NCI-H345 treated with DMSO at 0.1 percent for 48 hours (cell line): ENCODE data around the gene RNF144A.
"Not testable (repeated sequence)": the region's sequence is repeated elsewhere in the genome, so short reads cannot be mapped to it uniquely, and the experiment has no call there.

Experiments
- DNase-seq: peaks from one replicate; lab custom pipeline; 2025; ENCODE audit not compliant: unreplicated experiment; lab: John Stamatoyannopoulos, UW

The RNF144A gene

GRCh38 chr2:6927753-6928152 is 10.5 kb downstream of the RNF144A start:
- DNase-seq, result no peak

GRCh38 chr2:6928452-6928851 is 11.2 kb downstream of the RNF144A start:
- no peak for DNase-seq

GRCh38 chr2:6929196-6929819 is 12.1 kb downstream of the RNF144A start:
- no peak for DNase-seq

- no peak for DNase-seq
Observed at GRCh38 chr2:6930923-6931647, 13.9 kb downstream of the RNF144A start.

- DNase-seq, result no peak
Observed at GRCh38 chr2:6931753-6932152, 14.5 kb downstream of the RNF144A start.

GRCh38 chr2:6932206-6932605 is 15.0 kb downstream of the RNF144A start:
- no peak for DNase-seq

- DNase-seq, result no peak
Observed at GRCh38 chr2:6932828-6933227, 15.6 kb downstream of the RNF144A start.

GRCh38 chr2:6933911-6934310 is 16.7 kb downstream of the RNF144A start:
- no peak for DNase-seq

- DNase-seq, result no peak
Observed at GRCh38 chr2:6934345-6934744, 17.1 kb downstream of the RNF144A start.

GRCh38 chr2:6934758-6935651 is 17.8 kb downstream of the RNF144A start:
- DNase-seq, result no peak

- not testable (repeated sequence) for DNase-seq
Observed at GRCh38 chr2:6935652-6936020, 18.4 kb downstream of the RNF144A start.

GRCh38 chr2:6937157-6937556 is 19.9 kb downstream of the RNF144A start:
- no peak for DNase-seq

GRCh38 chr2:6937582-6937981 is 20.4 kb downstream of the RNF144A start:
- no peak for DNase-seq

GRCh38 chr2:6939071-6939470 is 21.9 kb downstream of the RNF144A start:
- no peak for DNase-seq

- DNase-seq, result no peak
Observed at GRCh38 chr2:6940820-6941219, 23.6 kb downstream of the RNF144A start.

GRCh38 chr2:6941299-6942046 is 24.3 kb downstream of the RNF144A start:
- DNase-seq, result no peak

GRCh38 chr2:6942848-6943247 is 25.6 kb downstream of the RNF144A start:
- DNase-seq, result no peak

- DNase-seq, result no peak
Observed at GRCh38 chr2:6943523-6943922, 26.3 kb downstream of the RNF144A start.

- DNase-seq, result no peak
Observed at GRCh38 chr2:6943971-6944370, 26.8 kb downstream of the RNF144A start.

- no peak for DNase-seq
Observed at GRCh38 chr2:6944555-6944954, 27.3 kb downstream of the RNF144A start.
